Panc1 (cell line): ENCODE data around the gene PTMS.

ENCODE experiments used
- CTCF ChIP-seq: fragments of 450-650 bp; IDR thresholded peaks from 2 replicates; pipeline ENCODE4 v1.5.1; 2017; ENCODE audit warnings: mild to moderate bottlenecking
- POLR2AphosphoS5 ChIP-seq: IDR thresholded peaks from 2 replicates; pipeline ENCODE4 v1.6.1; 2012; ENCODE audit warnings: mild to moderate bottlenecking, low read depth, low read length, moderate library complexity
- SIN3A ChIP-seq: IDR thresholded peaks from 2 replicates; pipeline ENCODE4 v1.6.1; 2012; ENCODE audit warnings: low read depth, mild to moderate bottlenecking, low read length, moderate library complexity, borderline replicate concordance; ENCODE audit not compliant: insufficient read depth
- TCF7L2 ChIP-seq: IDR thresholded peaks from 2 replicates; pipeline ENCODE4 v1.6.1; 2011; ENCODE audit warnings: mild to moderate bottlenecking, low read depth, low read length, inconsistent platforms
- TF ChIP-seq, protein P1 (sequence below), 2 experiments: IDR thresholded peaks; 2 replicates each; pipeline ENCODE4 v1.6.1; 2011 to 2012; ENCODE audit warnings: low read depth in 2 of 2, control low read depth in 1 of 2, low read length in 1 of 2, mild to moderate bottlenecking in 1 of 2, moderate library complexity in 1 of 2; ENCODE audit not compliant: insufficient read depth in 1 of 2

GRCh38 chr12:6729186-6729585 lies 37.0 kb upstream of the PTMS start:
- TF ChIP-seq CTCF (no peak), POLR2AphosphoS5 (no peak), TCF7L2 (no peak), SIN3A (no peak)
- TF ChIP-seq, protein P1, sequence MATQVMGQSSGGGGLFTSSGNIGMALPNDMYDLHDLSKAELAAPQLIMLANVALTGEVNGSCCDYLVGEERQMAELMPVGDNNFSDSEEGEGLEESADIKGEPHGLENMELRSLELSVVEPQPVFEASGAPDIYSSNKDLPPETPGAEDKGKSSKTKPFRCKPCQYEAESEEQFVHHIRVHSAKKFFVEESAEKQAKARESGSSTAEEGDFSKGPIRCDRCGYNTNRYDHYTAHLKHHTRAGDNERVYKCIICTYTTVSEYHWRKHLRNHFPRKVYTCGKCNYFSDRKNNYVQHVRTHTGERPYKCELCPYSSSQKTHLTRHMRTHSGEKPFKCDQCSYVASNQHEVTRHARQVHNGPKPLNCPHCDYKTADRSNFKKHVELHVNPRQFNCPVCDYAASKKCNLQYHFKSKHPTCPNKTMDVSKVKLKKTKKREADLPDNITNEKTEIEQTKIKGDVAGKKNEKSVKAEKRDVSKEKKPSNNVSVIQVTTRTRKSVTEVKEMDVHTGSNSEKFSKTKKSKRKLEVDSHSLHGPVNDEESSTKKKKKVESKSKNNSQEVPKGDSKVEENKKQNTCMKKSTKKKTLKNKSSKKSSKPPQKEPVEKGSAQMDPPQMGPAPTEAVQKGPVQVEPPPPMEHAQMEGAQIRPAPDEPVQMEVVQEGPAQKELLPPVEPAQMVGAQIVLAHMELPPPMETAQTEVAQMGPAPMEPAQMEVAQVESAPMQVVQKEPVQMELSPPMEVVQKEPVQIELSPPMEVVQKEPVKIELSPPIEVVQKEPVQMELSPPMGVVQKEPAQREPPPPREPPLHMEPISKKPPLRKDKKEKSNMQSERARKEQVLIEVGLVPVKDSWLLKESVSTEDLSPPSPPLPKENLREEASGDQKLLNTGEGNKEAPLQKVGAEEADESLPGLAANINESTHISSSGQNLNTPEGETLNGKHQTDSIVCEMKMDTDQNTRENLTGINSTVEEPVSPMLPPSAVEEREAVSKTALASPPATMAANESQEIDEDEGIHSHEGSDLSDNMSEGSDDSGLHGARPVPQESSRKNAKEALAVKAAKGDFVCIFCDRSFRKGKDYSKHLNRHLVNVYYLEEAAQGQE (IDR thresholded peaks at IDR 0.05; ENCODE audit: insufficient read depth in 1 of 2, low read depth in 2 of 2, low read length in 1 of 2), result no peak
